NB4 (cell line): Measurements from ENCODE around the gene EDN2.

Source experiments
- DNase-seq: peaks from one replicate; pipeline ENCODE4 v3.0.0; 2010; ENCODE audit warnings: low read depth
- H3K4me3 ChIP-seq: one replicate; pipeline ENCODE4 v1.5.1; 2011; ENCODE audit warnings: mild to moderate bottlenecking, low read depth, low read length, moderate library complexity
- MYC ChIP-seq: IDR thresholded peaks from 2 replicates; pipeline ENCODE4 v1.6.1; 2011; ENCODE audit warnings: low read depth, low read length
- POLR2A ChIP-seq: IDR thresholded peaks from 2 replicates; pipeline ENCODE4 v1.6.1; 2011; ENCODE audit warnings: mild to moderate bottlenecking; ENCODE audit not compliant: insufficient read length; ENCODE audit errors: extremely low read depth
- TF ChIP-seq, protein P1 (sequence below): IDR thresholded peaks from one replicate; pipeline ENCODE4 v1.5.1; 2012; ENCODE audit warnings: low read depth, low read length
- TF ChIP-seq, protein P2 (sequence below): IDR thresholded peaks from 2 replicates; pipeline ENCODE4 v1.6.1; 2011; ENCODE audit warnings: low read depth, low read length

The EDN2 gene

DNA sequence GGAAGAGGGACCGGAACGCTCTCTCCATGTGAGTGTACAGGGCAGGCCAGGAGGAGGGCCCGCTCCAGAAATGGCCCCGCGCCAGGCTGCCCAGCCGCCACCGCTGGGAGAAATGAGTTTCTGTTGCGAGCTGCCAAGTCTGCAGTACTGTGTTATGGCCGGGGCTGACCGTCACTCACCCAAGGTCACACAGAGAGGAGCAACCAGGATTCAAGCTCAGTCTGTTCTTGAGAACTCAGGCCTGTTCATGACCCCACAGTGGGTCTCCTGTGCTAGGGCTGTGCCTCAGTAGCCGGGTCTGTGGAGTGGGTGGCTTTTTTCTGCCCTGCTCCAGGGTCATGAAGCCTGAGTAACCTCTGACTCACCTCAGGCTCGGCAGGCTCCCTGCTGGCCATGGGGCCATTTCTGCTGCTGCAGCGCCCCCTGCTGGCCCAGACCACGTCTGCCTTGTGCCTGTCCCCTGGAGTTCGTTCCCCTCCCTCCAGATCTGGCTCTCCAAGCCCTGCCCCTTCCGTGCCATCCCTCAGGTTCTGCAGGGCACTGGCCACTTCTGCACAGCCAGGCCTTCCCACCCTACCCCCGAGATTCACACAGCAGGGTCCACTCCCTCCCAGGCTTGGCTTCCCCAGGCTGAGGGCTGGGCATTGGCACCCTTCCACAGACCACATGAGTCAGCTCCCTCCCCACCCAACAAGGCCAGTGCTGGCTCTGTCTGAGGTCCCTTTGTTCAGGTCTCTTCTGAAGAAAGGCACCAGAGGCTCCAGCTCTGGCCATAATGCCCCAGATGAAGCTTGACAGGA lies 51.8 kb downstream of the EDN2 start:
- no peak overlapping the region for H3K4me3 ChIP-seq
- TF ChIP-seq, protein P1, sequence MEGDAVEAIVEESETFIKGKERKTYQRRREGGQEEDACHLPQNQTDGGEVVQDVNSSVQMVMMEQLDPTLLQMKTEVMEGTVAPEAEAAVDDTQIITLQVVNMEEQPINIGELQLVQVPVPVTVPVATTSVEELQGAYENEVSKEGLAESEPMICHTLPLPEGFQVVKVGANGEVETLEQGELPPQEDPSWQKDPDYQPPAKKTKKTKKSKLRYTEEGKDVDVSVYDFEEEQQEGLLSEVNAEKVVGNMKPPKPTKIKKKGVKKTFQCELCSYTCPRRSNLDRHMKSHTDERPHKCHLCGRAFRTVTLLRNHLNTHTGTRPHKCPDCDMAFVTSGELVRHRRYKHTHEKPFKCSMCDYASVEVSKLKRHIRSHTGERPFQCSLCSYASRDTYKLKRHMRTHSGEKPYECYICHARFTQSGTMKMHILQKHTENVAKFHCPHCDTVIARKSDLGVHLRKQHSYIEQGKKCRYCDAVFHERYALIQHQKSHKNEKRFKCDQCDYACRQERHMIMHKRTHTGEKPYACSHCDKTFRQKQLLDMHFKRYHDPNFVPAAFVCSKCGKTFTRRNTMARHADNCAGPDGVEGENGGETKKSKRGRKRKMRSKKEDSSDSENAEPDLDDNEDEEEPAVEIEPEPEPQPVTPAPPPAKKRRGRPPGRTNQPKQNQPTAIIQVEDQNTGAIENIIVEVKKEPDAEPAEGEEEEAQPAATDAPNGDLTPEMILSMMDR, result peak; percentile 88
- TF ChIP-seq POLR2A, result no peak
- TF ChIP-seq, protein P2, sequence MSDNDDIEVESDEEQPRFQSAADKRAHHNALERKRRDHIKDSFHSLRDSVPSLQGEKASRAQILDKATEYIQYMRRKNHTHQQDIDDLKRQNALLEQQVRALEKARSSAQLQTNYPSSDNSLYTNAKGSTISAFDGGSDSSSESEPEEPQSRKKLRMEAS, result peak; percentile 73
- peak; percentile 82 for DNase-seq

DNA sequence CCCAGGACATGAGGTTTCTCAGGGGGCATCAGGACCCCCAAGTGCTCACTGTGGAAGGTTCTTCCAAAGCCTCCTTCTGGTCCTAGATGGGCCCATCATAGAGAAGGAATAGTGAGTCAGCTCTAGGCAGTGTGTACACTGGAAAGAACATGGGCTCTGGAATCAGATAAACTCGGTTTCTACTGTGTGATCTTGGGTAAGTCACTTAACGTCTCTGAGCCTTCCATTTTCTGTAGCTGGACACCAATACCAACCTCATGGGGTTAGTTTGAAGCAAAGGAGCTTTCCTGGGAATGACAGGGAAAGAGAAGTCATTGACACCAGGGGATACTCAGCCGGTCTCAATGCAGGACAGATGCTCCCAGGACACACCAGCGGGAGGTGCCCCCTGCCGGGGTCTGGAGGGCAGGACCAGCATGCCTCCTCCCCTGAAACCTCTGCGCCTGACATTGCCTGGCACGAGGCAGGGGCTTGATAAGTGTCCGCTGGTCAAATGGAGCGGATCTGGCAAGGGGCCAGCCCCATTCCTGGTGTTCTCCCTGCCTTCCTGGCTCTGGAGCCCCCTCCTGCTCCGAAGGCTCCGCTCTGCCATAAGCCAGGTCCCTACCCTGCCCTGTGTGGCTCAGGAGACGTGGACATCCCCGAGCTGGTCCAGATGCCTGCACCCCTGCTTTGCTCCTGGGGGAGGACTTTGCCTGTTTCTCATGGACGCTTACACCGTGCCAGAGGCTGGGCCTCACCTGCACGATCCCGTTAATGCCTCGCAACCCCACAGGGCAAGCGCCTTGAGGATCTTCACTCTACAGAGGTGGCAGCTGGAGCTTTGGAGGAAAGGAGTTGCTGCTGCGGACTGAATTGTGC lies 52.8 kb downstream of the EDN2 start:
- DNase-seq, result no peak
- no peak overlapping the region for H3K4me3 ChIP-seq
- TF ChIP-seq, protein P2, result no peak
- no peak for TF ChIP-seq POLR2A
- TF ChIP-seq, protein P1, result no peak
- TF ChIP-seq MYC, result no peak

DNA sequence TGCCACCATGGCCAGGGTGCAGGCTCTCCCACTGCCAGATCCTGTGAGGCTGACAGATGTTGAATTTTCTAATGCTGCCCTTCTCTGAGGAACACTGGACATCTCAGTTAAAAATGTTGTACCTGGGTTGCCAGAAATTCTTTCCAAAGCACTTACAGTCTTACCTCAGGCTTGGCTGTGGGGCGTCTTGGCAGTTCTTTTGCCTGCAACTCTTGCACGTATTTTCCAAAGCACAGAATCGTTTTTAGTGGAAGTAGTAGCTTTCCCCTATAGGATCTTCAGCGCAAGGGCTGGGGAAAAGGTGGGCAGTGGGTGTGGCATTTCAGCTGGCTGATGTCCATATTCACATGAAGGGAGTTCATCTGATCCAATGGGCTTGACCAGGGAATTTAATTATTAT lies 53.9 kb downstream of the EDN2 start:
- TF ChIP-seq MYC (no peak), POLR2A (no peak)
- TF ChIP-seq, protein P1, result no peak
- TF ChIP-seq, protein P2, result no peak
- H3K4me3 ChIP-seq, result no peak overlapping the region
- DNase-seq, result no peak

DNA sequence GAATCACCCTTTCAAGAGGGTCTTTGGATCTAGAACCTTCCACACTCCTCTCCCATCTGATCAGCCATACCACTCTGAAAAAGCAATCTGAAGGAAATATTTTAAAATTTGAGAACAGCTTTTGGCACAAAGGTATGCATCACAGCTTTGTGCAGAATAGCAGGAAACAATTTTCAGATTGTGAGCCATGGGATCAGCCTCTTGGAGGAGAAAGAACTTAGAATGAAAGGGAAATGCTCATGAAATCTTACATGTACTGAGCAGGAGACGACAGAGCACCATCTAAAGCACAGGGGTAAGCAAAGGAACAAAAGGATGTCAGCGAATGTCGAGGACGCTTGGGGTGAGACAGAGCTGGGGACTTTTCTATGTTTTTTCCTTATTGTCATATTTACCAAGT lies 54.4 kb downstream of the EDN2 start:
- no peak for DNase-seq
- TF ChIP-seq, protein P1, result no peak
- TF ChIP-seq, protein P2, result no peak
- TF ChIP-seq MYC, result no peak
- H3K4me3 ChIP-seq, result no peak overlapping the region

DNA sequence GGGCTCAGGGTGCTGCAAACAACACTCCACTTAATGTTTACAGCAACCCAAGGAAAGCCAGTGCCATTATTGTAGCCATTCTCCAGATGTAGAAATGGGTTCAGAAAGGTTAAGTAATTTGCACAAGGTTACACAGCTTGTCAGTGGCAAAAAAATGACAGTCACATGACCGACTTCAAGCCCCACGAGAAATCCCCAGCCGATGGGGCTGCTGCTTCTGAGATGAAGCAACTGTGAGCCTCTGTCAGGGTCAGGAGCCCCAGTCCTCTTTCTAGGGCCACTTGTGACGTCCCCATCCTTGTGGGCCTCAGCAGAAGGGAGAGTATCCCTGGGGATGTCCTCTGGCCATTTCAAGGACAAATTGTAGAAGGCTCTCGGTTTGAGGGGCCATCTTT lies 54.8 kb downstream of the EDN2 start:
- TF ChIP-seq MYC (no peak), POLR2A (no peak)
- TF ChIP-seq, protein P2, result no peak
- TF ChIP-seq, protein P1, result no peak
- no peak for DNase-seq
- H3K4me3 ChIP-seq, result no peak overlapping the region
